SKM-1 (cell line): ENCODE results near the gene CARD19.
A peak's percentile ranks its signal among the peaks of the same experiment; 100 is the strongest.

Source experiments
- DNase-seq: peaks from one replicate; lab custom pipeline; 2025; ENCODE audit not compliant: unreplicated experiment; lab: John Stamatoyannopoulos, UW

The CARD19 gene

DNA sequence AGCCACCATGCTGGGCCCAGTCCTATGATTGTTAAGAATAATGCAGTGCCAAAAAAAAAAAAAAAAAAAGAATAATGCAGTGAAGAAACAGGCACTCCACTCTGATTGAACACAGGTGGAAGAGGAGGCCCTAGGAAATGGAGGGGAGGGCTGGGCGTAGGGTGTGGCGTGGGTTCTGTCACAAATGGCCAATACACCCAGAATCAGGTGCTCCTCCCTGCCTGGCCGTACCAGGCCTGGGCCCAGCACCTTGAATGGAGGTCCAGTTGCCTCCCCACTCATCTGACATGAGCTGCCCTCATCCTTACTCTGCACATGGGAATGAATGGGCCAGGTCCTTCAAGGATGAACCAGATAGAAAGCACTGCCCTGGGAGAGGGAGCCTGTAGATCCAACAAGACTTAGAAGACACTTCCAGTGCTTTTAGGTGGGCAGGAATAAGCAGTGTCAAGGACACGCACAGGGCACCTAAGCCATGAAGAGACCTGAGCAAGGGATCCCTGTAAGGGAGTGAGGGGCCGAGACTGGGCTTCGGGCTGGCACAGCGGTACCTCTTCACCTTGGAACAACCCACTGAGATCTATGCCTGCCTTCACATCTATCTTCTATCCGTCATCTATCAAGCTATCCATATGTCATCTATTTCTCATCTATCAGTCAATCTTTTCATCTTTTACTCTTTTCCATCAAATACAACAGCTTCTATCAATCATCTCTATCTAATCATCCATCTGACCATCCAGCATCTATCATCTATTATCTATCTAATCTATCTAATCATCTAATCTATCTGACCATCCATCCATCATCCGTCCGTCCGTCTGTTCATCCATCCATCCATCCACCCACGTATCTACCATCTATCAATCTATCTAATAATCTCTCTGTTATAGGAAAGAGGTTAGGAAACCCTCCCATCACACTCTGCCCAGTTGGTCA, 22.2 kb downstream of the CARD19 start:
- no peak for DNase-seq

GRCh38 chr9:93118863-93119702, 23.1 kb downstream of the CARD19 start:
- DNase-seq = no peak

- no peak for DNase-seq
Measured at GRCh38 chr9:93119703-93119952, 23.6 kb downstream of the CARD19 start.

DNA sequence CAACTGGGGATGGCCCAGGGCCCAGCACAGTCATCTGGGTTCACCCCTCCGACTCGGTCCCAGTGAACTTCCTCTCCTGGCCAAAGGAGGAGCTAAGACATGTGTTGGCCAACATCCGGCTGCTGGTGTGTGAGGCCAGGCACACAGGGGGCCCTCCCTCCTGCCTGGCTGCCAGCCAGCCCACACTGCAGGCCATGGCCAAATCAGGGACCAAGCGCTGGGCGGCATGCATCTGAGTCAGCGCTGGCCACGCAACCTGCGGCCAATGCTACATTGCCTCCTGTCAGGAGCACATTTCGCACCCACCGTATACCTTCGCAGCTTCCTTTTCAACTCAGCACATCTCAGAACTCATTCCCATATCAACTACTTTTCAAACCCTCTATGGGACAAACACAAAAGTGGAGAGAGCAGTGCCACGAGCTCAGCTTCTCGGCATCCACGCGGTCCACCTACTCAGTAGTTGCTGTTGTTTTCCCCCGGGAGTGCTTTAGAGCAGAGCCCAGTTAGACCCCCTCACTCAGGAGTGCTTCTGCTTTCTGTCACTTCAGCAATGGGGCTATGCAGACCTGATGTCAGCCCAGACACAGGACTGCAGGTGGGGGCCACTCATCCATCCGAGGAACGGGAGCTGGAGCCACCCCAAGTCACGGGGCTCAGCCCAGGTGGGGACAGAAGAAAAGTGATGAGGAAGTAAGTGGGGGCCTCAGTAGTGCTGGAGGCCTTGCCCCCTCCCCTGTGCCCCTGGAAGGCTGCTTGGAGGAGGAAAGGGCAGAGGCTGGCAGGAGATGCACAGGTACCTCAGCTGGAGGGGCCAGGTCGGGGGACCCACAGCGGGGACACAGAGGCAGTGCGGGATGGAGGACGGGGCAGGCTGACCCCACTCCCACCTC, 24.2 kb downstream of the CARD19 start:
- DNase-seq = peak; percentile 63

DNA sequence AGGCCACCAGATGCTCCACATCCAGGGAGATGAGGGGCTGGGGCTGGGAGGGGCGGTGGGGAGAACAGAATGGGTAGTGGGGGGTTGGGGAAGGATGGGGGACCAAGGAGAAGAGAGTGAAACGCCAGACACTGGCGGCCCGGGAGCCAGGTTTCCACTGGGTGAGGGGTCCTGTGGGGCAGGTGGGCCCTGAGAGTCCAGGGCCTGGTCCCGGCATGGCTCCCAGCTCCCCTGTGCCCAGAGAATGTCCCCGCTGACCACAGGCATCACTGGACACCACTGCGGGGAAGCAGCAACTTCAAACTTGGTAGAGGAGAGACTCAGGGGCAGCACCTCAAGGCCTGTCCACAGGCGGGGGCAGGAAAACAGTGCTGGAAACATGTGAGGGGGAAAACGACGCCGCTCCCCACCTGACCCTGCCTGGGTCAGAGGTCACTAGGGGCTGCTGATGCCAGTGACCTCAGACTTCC, 24.9 kb downstream of the CARD19 start:
- no peak for DNase-seq

DNA sequence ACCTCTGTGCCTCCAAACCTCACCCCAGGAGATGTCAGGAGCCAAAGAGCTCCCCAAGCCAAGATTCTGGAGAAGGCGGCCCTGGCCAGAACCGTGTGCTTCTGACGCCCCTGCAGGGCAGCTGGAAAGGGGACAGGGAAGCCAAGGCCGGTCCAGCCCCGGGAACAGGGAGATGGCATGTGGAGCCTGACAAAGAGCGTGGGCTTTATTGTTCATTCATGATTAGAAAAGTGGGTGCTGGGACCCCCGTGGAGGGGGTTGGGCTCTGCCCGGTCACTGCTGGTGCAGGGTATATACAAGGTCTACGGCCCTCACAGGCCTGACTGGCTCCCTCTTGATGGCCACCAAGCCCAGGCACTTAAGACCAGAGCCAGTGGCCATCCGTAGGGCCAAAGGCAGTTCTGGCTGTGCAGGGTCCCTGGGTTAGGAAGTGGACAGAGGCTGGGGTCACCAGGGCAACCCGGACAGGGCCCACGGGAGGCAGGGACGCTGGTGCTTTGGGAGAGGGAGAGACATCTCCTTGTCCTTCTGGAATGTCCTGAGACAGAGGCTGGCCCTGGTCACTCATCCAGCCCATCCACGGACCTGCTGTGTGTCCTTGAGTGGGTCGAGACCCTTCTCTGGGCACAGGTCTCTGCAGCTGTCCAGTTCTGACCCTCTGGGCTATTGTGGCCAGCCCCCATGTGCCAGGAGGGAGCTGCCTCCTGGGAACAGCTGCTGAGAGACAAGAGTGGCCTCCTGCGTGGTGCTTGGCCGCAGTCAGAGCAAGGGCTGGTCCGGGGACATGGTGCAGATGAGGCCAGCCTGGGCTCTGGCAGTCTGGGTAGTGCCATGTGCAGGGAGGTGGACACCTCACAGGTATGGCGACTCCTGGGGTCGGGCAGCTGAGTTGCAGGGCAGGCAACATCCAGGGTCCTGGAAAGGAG, 25.6 kb downstream of the CARD19 start:
- DNase-seq = no peak

DNA sequence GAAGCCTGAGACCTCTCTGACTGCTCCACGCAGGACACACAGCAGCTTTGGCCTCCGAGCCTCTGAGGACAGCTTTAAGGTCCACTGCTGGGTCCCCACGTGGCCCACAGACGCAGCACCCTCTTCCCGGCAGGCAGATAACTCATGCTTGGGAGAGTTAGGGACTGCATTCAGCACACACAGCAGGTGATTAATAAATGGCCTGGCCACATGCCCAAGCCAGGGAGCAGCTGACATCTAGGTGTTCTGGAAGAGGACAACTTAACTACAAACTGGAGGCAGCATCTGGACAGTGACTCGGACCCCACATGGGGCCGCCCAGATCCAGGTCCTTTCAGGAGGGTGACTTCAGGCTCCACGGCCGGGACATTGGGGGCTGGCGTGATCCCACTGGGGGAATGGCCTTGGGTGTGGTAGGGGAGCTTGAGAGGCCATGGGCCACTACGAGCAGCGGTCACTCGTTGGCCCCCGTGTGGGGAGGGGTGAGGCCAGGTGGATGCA, 26.8 kb downstream of the CARD19 start:
- no peak for DNase-seq

DNA sequence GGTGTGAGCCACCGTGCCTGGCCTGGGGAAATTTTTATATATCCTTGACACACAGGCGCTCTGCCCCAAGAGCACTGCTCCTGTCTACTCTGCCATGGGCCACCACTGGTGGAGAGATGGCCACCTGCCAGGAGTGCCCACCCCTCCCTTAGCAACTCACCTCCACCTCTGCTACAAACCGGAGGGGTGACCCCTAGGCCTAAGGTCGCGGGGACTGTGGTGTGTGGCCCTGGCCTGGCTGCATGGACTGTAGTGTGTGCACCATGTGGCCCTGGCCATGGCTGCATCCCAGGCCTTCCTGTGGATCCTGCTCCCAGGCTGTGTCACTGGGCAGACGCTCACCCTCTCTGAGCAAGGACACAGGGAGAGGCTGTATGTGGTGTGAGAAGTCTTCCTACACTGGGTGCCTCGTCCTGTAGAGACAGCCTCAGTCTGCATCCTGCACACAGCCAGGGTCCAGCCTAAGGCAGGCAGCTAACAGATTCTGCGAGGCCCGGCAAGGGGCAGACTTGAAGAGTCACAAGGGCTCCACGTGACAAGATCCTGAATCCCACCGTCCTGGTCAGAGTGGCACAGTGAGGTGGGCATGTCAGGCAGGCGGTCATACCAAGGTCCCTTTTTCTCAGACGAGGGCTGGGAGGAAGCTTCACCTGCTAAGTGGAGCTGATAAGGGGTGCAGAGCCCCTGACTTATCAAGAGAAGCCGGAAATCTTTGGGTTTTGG, 27.7 kb downstream of the CARD19 start:
- no peak for DNase-seq

DNA sequence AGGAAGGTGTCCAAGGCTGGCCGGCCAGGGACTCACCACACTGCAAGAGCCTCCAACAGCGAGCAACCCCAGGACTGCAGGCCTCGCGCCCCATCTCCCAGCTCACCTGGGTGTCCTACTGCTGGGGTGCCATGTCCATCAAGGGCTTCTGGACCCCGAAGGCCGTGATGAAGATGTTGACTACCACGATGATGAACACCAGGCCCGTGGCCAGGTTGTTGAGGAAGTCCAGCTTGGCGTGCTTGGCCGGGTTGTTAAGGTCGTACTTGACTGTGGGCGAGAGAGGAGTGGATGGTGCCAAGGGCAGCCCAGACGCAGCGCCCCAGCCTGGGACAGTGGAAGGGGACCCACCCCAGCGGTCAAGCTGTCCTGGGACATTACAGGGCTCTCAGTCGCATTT, 28.8 kb downstream of the CARD19 start:
- no peak for DNase-seq

GRCh38 chr9:93125331-93125894, 29.4 kb downstream of the CARD19 start:
- no peak for DNase-seq

- no peak for DNase-seq
Measured at GRCh38 chr9:93126151-93126781, 30.2 kb downstream of the CARD19 start.

GRCh38 chr9:93126825-93127368, 30.9 kb downstream of the CARD19 start:
- no peak for DNase-seq

GRCh38 chr9:93127395-93127911, 31.4 kb downstream of the CARD19 start:
- no peak for DNase-seq

GRCh38 chr9:93128011-93128714, 32.1 kb downstream of the CARD19 start:
- no peak for DNase-seq

DNA sequence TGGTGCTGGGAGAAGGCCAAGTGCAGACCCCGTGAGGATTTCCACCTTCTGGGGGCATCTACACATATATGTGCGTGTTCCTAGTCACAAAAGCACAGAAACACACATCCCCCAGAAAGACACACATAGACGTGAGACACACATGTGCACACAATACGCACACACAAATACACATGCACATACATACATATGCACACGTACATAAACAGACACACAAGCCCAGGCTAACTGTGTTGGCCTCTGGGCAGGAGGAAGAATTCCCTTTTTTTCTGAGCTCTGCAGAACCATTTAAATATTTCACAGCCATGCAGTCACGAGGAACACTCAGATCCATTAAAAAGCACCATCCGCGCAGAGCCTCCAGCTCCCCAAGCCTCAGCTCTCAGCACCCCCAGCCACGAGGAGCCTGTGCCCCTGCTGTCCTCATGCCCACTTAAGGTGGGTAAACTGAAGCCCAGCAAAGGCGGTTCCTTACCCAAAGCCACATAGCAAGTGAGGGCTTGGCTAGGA, 32.8 kb downstream of the CARD19 start:
- no peak for DNase-seq

DNA sequence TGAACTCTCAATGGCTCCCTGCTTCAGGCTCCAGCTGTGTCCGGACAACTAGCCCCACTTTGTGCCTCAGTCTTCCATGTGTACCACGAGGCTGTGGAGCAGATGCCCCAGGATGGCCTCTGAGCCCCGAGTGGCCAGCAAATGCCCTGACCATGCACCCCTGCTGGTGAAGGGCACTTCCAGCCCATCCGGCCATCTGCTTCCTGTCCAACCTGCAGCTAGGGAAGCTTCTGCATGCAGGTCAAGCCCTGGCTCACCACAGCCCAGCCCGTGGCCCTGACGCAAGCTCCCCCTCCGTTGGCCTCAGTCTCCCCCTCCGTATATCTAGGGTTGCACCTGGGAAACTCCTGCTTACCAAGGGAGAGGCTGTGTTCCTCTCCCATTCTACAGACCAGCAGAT, 33.3 kb downstream of the CARD19 start:
- DNase-seq = no peak
